ENCODE data around the gene NDOR1. TPM values are rescaled to one million over a fixed set of nuclear protein-coding genes. Genes with fewer than 3 reads are reported as not detected.

The NDOR1 gene
- total RNA-seq, 1 experiment from 2014 or later = 23.8 TPM

GRCh38 chr9:137262909-137263285 is 57.4 kb downstream of the NDOR1 start:
- DNase-seq (ENCODE audit: low spot score) = no peak

- DNase-seq (ENCODE audit: low spot score) = no peak
Observed at GRCh38 chr9:137263506-137263905, 58.0 kb downstream of the NDOR1 start.

GRCh38 chr9:137264067-137264466 is 58.6 kb downstream of the NDOR1 start:
- no peak for DNase-seq (ENCODE audit: low spot score)

- DNase-seq (ENCODE audit: low spot score) = no peak
Observed at GRCh38 chr9:137265496-137266161, 60.1 kb downstream of the NDOR1 start.

- no peak for DNase-seq (ENCODE audit: low spot score)
Observed at GRCh38 chr9:137266162-137266527, 60.6 kb downstream of the NDOR1 start.

Other genes with a start within 250 kb of the NDOR1 start
- 1.6 TPM in 1 of 2 replicates, not detected in the other for gene PTGDS, start 228.2 kb upstream of the NDOR1 start, total RNA-seq (2014; rRNA removed; shearing (Covaris generic))
- gene LCNL1, start 222.7 kb upstream of the NDOR1 start, total RNA-seq (2014; rRNA removed; shearing (Covaris generic)) = 0.26 TPM in 1 of 2 replicates, not detected in the other
- 104 and 109 TPM in 2 replicates for gene PAXX, start 213.3 kb upstream of the NDOR1 start, total RNA-seq (2014; rRNA removed; shearing (Covaris generic))
- gene CLIC3, start 209.1 kb upstream of the NDOR1 start, total RNA-seq (2014; rRNA removed; shearing (Covaris generic)) = 126 and 133 TPM in 2 replicates
- gene ABCA2, start 177.5 kb upstream of the NDOR1 start, total RNA-seq (2014; rRNA removed; shearing (Covaris generic)) = 32.3 and 33.5 TPM in 2 replicates
- 0.07 TPM in 1 of 2 replicates, not detected in the other for gene FUT7, start 173.6 kb upstream of the NDOR1 start, total RNA-seq (2014; rRNA removed; shearing (Covaris generic))
- gene NPDC1, start 159.5 kb upstream of the NDOR1 start, total RNA-seq (2014; rRNA removed; shearing (Covaris generic)) = 47.4 and 49.6 TPM in 2 replicates
- not detected in 2 replicates for gene ENTPD2, start 151.6 kb upstream of the NDOR1 start, total RNA-seq (2014; rRNA removed; shearing (Covaris generic))
- 76.4 and 92.3 TPM in 2 replicates for gene SAPCD2, start 135.1 kb upstream of the NDOR1 start, total RNA-seq (2014; rRNA removed; shearing (Covaris generic))
- 94.6 and 109 TPM in 2 replicates for gene UAP1L1, start 128.2 kb upstream of the NDOR1 start, total RNA-seq (2014; rRNA removed; shearing (Covaris generic))
- gene MAN1B1, start 118.7 kb upstream of the NDOR1 start, total RNA-seq (2014; rRNA removed; shearing (Covaris generic)) = 196 and 197 TPM in 2 replicates
- 251 and 263 TPM in 2 replicates for gene DPP7, start 91.0 kb upstream of the NDOR1 start, total RNA-seq (2014; rRNA removed; shearing (Covaris generic))
- not detected in 2 replicates for gene GRIN1, start 66.5 kb upstream of the NDOR1 start, total RNA-seq (2014; rRNA removed; shearing (Covaris generic))
- gene LRRC26, start 35.6 kb upstream of the NDOR1 start, total RNA-seq (2014; rRNA removed; shearing (Covaris generic)) = not detected in 2 replicates
- gene TMEM210, start 33.6 kb upstream of the NDOR1 start, total RNA-seq (2014; rRNA removed; shearing (Covaris generic)) = not detected in 2 replicates
- 23.1 and 29.2 TPM in 2 replicates for gene ANAPC2, start 17.1 kb upstream of the NDOR1 start, total RNA-seq (2014; rRNA removed; shearing (Covaris generic))
- gene SSNA1, start 17.0 kb upstream of the NDOR1 start, total RNA-seq (2014; rRNA removed; shearing (Covaris generic)) = 257 and 270 TPM in 2 replicates
- gene TPRN, start 5.0 kb upstream of the NDOR1 start, total RNA-seq (2014; rRNA removed; shearing (Covaris generic)) = 26.9 and 34.5 TPM in 2 replicates
- 115 and 120 TPM in 2 replicates for gene TMEM203, start 52 bp upstream of the NDOR1 start, total RNA-seq (2014; rRNA removed; shearing (Covaris generic))
- 0.09 and 0.17 TPM in 2 replicates for gene RNF208, start 16.5 kb downstream of the NDOR1 start, total RNA-seq (2014; rRNA removed; shearing (Covaris generic))
- 5.1 and 5.4 TPM in 2 replicates for gene CYSRT1, start 19.5 kb downstream of the NDOR1 start, total RNA-seq (2014; rRNA removed; shearing (Covaris generic))
- 0.86 and 1.1 TPM in 2 replicates for gene RNF224, start 21.8 kb downstream of the NDOR1 start, total RNA-seq (2014; rRNA removed; shearing (Covaris generic))
- gene SLC34A3, start 25.2 kb downstream of the NDOR1 start, total RNA-seq (2014; rRNA removed; shearing (Covaris generic)) = 1.1 and 1.6 TPM in 2 replicates
- 599 and 717 TPM in 2 replicates for gene TUBB4B, start 35.6 kb downstream of the NDOR1 start, total RNA-seq (2014; rRNA removed; shearing (Covaris generic))
- gene STPG3, start 45.6 kb downstream of the NDOR1 start, total RNA-seq (2014; rRNA removed; shearing (Covaris generic)) = not detected in 2 replicates
- gene NELFB, start 49.6 kb downstream of the NDOR1 start, total RNA-seq (2014; rRNA removed; shearing (Covaris generic)) = 104 and 116 TPM in 2 replicates
- 79.6 and 94.5 TPM in 2 replicates for gene TOR4A, start 72.0 kb downstream of the NDOR1 start, total RNA-seq (2014; rRNA removed; shearing (Covaris generic))
- gene NRARP, start 96.6 kb downstream of the NDOR1 start, total RNA-seq (2014; rRNA removed; shearing (Covaris generic)) = 0.40 and 0.43 TPM in 2 replicates
- gene EXD3, start 217.5 kb downstream of the NDOR1 start, total RNA-seq (2014; rRNA removed; shearing (Covaris generic)) = 3.4 and 9.9 TPM in 2 replicates
- gene NOXA1, start 217.7 kb downstream of the NDOR1 start, total RNA-seq (2014; rRNA removed; shearing (Covaris generic)) = 1.7 and 3.3 TPM in 2 replicates
- 0.83 and 0.98 TPM in 2 replicates for gene ENTPD8, start 235.7 kb downstream of the NDOR1 start, total RNA-seq (2014; rRNA removed; shearing (Covaris generic))

Measured in A172 (cell line).